ENCODE results near the gene MRPS22.
"Not testable (repeated sequence)": the region's sequence is repeated elsewhere in the genome, so short reads cannot be mapped to it uniquely, and the experiment has no call there.

Gene MRPS22

GRCh38 chr3:139378587-139379241, 34.9 kb downstream of the MRPS22 start:
- peaks cover 22% of the 10 kb centered on the region for H4K20me1 ChIP-seq (ENCODE audit: insufficient read depth, low read length, poor library complexity, severe bottlenecking)
- H3K4me1 ChIP-seq (ENCODE audit: insufficient read depth, low read length, poor library complexity, severe bottlenecking) = peaks cover 20% of the 10 kb centered on the region
- no peak overlapping the region for H3K4me2 ChIP-seq (ENCODE audit: low read depth, low read length, poor library complexity, severe bottlenecking)
- H3K4me3 ChIP-seq (ENCODE audit: low read length, poor library complexity, severe bottlenecking) = no peak overlapping the region
- H3K79me2 ChIP-seq (ENCODE audit: insufficient read depth, low read length) = peaks cover 40% of the 10 kb centered on the region
- no peak overlapping the region for H3K9ac ChIP-seq (ENCODE audit: low read depth, low read length, poor library complexity, severe bottlenecking)
- no peak overlapping the region for H2AFZ ChIP-seq (ENCODE audit: low read length)
- no peaks in the 10 kb centered on the region for H3K9me3 ChIP-seq (ENCODE audit: insufficient read depth, low read depth, low read length)
- peaks cover 80% of the 10 kb centered on the region for H3K36me3 ChIP-seq (ENCODE audit: insufficient read depth, low read length)
- TF ChIP-seq, protein P1, sequence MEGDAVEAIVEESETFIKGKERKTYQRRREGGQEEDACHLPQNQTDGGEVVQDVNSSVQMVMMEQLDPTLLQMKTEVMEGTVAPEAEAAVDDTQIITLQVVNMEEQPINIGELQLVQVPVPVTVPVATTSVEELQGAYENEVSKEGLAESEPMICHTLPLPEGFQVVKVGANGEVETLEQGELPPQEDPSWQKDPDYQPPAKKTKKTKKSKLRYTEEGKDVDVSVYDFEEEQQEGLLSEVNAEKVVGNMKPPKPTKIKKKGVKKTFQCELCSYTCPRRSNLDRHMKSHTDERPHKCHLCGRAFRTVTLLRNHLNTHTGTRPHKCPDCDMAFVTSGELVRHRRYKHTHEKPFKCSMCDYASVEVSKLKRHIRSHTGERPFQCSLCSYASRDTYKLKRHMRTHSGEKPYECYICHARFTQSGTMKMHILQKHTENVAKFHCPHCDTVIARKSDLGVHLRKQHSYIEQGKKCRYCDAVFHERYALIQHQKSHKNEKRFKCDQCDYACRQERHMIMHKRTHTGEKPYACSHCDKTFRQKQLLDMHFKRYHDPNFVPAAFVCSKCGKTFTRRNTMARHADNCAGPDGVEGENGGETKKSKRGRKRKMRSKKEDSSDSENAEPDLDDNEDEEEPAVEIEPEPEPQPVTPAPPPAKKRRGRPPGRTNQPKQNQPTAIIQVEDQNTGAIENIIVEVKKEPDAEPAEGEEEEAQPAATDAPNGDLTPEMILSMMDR (conservative IDR thresholded peaks at IDR 0.05; ENCODE audit: low read length) = no peak
- no peak for TF ChIP-seq EZH2phosphoT487 (IDR thresholded peaks at IDR 0.05; ENCODE audit: borderline replicate concordance)
- H3F3A ChIP-seq (ENCODE audit: low read depth) = no peaks in the 10 kb centered on the region
- H3K9me2 ChIP-seq (replicated peaks; ENCODE audit: low read depth, low read length) = no peaks in the 10 kb centered on the region
- no peaks in the 10 kb centered on the region for H3K27me3 ChIP-seq (ENCODE audit: insufficient read depth, low read length, poor library complexity, severe bottlenecking)

DNA sequence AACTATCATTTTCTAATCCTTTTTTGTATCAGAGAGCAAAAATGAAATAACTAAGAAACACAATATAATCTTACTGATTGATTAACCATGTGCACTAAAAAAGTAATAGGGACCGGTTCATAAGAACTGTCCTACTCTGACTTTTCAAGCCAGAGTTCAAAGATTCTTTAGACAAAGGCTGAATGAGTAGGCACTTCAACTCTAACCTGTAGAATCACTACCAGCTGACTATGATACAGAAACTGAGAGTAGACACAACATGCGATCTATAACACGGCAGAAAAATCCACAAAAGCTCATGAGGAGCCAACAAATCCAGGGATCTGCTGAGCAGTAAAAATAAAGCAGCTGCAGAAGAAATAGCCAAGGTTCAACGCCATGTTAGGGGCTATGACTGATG, 36.8 kb downstream of the MRPS22 start:
- H3K9me2 ChIP-seq (replicated peaks; ENCODE audit: low read depth, low read length) = no peaks in the 10 kb centered on the region
- no peak overlapping the region for H3K4me3 ChIP-seq (ENCODE audit: low read length, poor library complexity, severe bottlenecking)
- H3K9ac ChIP-seq (ENCODE audit: low read depth, low read length, poor library complexity, severe bottlenecking) = no peak overlapping the region
- no peaks in the 10 kb centered on the region for H3K27me3 ChIP-seq (ENCODE audit: insufficient read depth, low read length, poor library complexity, severe bottlenecking)
- H3K9me3 ChIP-seq (ENCODE audit: insufficient read depth, low read depth, low read length) = no peaks in the 10 kb centered on the region
- no peak for TF ChIP-seq EZH2phosphoT487 (IDR thresholded peaks at IDR 0.05; ENCODE audit: borderline replicate concordance)
- peak overlapping the region; percentile 36 for H3K4me2 ChIP-seq (ENCODE audit: low read depth, low read length, poor library complexity, severe bottlenecking)
- H3K79me2 ChIP-seq (ENCODE audit: insufficient read depth, low read length) = peaks cover 58% of the 10 kb centered on the region
- no peak overlapping the region for H2AFZ ChIP-seq (ENCODE audit: low read length)
- H3K36me3 ChIP-seq (ENCODE audit: insufficient read depth, low read length) = peaks cover 62% of the 10 kb centered on the region; the same call in 1 of the 2 replicates
- H3F3A ChIP-seq (ENCODE audit: low read depth) = no peaks in the 10 kb centered on the region
- peaks cover 27% of the 10 kb centered on the region for H3K4me1 ChIP-seq (ENCODE audit: insufficient read depth, low read length, poor library complexity, severe bottlenecking)
- peaks cover 29% of the 10 kb centered on the region for H4K20me1 ChIP-seq (ENCODE audit: insufficient read depth, low read length, poor library complexity, severe bottlenecking)

- H3K9me2 ChIP-seq (replicated peaks; ENCODE audit: low read depth, low read length); H3F3A ChIP-seq (ENCODE audit: low read depth); H3K4me3 ChIP-seq (ENCODE audit: low read length, poor library complexity, severe bottlenecking); H3K9me3 ChIP-seq (ENCODE audit: insufficient read depth, low read depth, low read length); H3K27me3 ChIP-seq (ENCODE audit: insufficient read depth, low read length, poor library complexity, severe bottlenecking); H3K9ac ChIP-seq (ENCODE audit: low read depth, low read length, poor library complexity, severe bottlenecking); H2AFZ ChIP-seq (ENCODE audit: low read length): not testable (repeated sequence)
- peaks cover 37% of the 10 kb centered on the region for H4K20me1 ChIP-seq (ENCODE audit: insufficient read depth, low read length, poor library complexity, severe bottlenecking)
- peaks cover 75% of the 10 kb centered on the region for H3K79me2 ChIP-seq (ENCODE audit: insufficient read depth, low read length)
- H3K4me1 ChIP-seq (ENCODE audit: insufficient read depth, low read length, poor library complexity, severe bottlenecking) = peaks cover 31% of the 10 kb centered on the region
- peaks cover 48% of the 10 kb centered on the region; the same call in 1 of the 2 replicates for H3K36me3 ChIP-seq (ENCODE audit: insufficient read depth, low read length)
- peak overlapping the region; percentile 49 for H3K4me2 ChIP-seq (ENCODE audit: low read depth, low read length, poor library complexity, severe bottlenecking)
These were observed 38.5 kb downstream of the MRPS22 start for GRCh38 chr3:139382291-139382690.

DNA sequence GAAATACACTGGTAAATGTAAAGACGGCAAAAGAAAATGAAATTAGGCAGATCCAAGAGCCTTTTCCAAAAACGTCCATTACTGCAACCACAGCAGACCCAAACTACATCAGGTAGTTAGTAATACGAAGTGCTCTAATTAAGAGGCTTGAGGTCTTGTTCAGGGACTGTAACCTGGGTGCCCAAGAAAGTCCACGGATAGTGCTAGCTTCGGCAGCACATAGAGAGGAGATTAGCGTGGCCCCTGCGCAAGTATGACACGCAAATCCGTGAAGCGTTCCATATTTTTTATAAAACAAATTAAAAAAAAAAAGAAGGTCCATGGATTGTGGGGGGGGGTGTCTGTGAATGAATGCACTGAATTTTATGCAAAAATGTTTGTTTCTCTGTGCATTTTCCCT, 44.3 kb downstream of the MRPS22 start:
- Histone ChIP-seq H3K79me2 (ENCODE audit: insufficient read depth, low read length) (peaks cover 68% of the 10 kb centered on the region), H3K9ac (ENCODE audit: low read depth, low read length, poor library complexity, severe bottlenecking) (peak overlapping the region; percentile 93), H3K9me3 (ENCODE audit: insufficient read depth, low read depth, low read length) (no peaks in the 10 kb centered on the region), H3K9me2 (replicated peaks; ENCODE audit: low read depth, low read length) (no peaks in the 10 kb centered on the region), H3K4me1 (ENCODE audit: insufficient read depth, low read length, poor library complexity, severe bottlenecking) (peaks cover 32% of the 10 kb centered on the region), H4K20me1 (ENCODE audit: insufficient read depth, low read length, poor library complexity, severe bottlenecking) (peaks cover 40% of the 10 kb centered on the region), H3K4me3 (ENCODE audit: low read length, poor library complexity, severe bottlenecking) (peak overlapping the region; percentile 92), H3K4me2 (ENCODE audit: low read depth, low read length, poor library complexity, severe bottlenecking) (peak overlapping the region; percentile 71), H3F3A (ENCODE audit: low read depth) (no peaks in the 10 kb centered on the region), H3K36me3 (ENCODE audit: insufficient read depth, low read length) (peaks cover 4% of the 10 kb centered on the region; the same call in 1 of the 2 replicates), H2AFZ (ENCODE audit: low read length) (no peak overlapping the region), H3K27me3 (ENCODE audit: insufficient read depth, low read length, poor library complexity, severe bottlenecking) (no peaks in the 10 kb centered on the region)
- TF ChIP-seq, protein P1 (conservative IDR thresholded peaks at IDR 0.05; ENCODE audit: low read length) = no peak
- no peak for TF ChIP-seq EZH2phosphoT487 (IDR thresholded peaks at IDR 0.05; ENCODE audit: borderline replicate concordance)

All from Loucy (cell line).